ENCODE results near the gene PRKD2. TPM values are rescaled to one million over a fixed set of nuclear protein-coding genes. Genes with fewer than 3 reads are reported as not detected.

Gene PRKD2
- total RNA-seq, 1 donor: 9.7 TPM

- no peak overlapping the region for H3K4me3 ChIP-seq (ENCODE audit: low read depth, low read length)
- no peak for TF ChIP-seq CTCF (IDR thresholded peaks at IDR 0.05; ENCODE audit: insufficient read depth, low read length)
- DNase-seq (ENCODE audit: low read depth): no peak
Measured at GRCh38 chr19:46721269-46722003, 4.5 kb upstream of the PRKD2 start.

DNA sequence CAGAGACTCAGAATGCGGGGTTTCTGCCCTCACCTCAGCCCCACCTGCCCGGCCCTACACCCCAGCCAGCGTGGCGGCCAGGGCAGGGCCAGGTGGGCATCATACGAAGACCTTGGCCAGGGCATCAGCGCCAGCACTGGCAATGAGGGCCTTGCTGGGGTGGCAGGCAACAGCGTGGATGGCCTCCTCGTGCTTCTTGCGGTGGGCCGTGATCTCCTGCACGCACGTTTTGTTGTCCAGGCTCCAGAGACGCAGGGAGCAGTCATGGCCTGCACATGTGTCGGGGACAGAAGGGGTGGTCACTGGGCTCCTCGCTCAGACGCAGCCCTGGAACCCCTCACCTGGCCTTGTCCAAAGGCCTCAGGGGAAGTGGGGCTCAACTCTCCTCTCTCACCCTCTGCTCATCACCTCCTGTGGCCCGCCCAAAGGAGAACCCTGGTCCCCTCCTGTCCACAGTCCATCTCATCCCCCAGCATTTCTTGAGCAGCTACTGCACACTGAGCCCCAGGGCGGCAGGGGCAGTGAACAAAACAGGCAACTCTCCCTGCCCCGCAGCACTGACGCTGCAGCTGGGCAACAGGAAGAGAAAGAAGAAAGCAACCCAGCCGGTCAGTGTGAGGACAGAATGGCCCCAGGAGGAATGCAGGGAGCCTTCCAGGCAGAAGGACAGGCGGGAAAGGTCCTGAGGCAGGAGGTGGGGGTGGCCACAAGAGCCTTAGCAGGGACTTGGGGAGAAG is 3.8 kb upstream of the PRKD2 start:
- DNase-seq (ENCODE audit: low read depth): no peak

GRCh38 chr19:46719629-46720502 is 3.0 kb upstream of the PRKD2 start:
- H3K4me3 ChIP-seq (ENCODE audit: low read depth, low read length): no peak overlapping the region
- DNase-seq (ENCODE audit: low read depth): no peak
- TF ChIP-seq CTCF (IDR thresholded peaks at IDR 0.05; ENCODE audit: insufficient read depth, low read length): no peak

More for the DNA sequence above, 3.8 kb upstream of the PRKD2 start:
- H3K4me3 ChIP-seq (ENCODE audit: low read depth, low read length): no peak overlapping the region
- no peak for TF ChIP-seq CTCF (IDR thresholded peaks at IDR 0.05; ENCODE audit: insufficient read depth, low read length)

- no peak overlapping the region for H3K4me3 ChIP-seq (ENCODE audit: low read depth, low read length)
- no peak for DNase-seq (ENCODE audit: low read depth)
- no peak for TF ChIP-seq CTCF (IDR thresholded peaks at IDR 0.05; ENCODE audit: insufficient read depth, low read length)
Measured at GRCh38 chr19:46718934-46719622, 2.2 kb upstream of the PRKD2 start.

- no peak for DNase-seq (ENCODE audit: low read depth)
- no peak for TF ChIP-seq CTCF (IDR thresholded peaks at IDR 0.05; ENCODE audit: insufficient read depth, low read length)
Measured at GRCh38 chr19:46718157-46718933, 1.4 kb upstream of the PRKD2 start.

More at GRCh38 chr19:46718157-46718933, 1.4 kb upstream of the PRKD2 start:
- H3K4me3 ChIP-seq (ENCODE audit: low read depth, low read length): no peak overlapping the region
